Peyer's patch (tissue), 4 donors: ENCODE results near the gene WWOX.

Experiments used
- CTCF ChIP-seq, 6 experiments: fragments of 450-650 bp in 4 of 6; fragments of 200-600 bp in 2 of 6; sonication (generic) in 1 of 6; IDR thresholded peaks; one replicate each; pipeline ENCODE4 v1.5.1; 2017 to 2019; ENCODE audit warnings: antibody characterized with exemption in 6 of 6, mild to moderate bottlenecking in 3 of 6, moderate library complexity in 1 of 6
- POLR2A ChIP-seq, 2 donors: fragments of 450-650 bp; IDR thresholded peaks; one replicate each; pipeline ENCODE4 v1.5.1; 2017; ENCODE audit warnings: antibody characterized with exemption in 2 of 2, mild to moderate bottlenecking in 2 of 2, moderate library complexity in 2 of 2

DNA sequence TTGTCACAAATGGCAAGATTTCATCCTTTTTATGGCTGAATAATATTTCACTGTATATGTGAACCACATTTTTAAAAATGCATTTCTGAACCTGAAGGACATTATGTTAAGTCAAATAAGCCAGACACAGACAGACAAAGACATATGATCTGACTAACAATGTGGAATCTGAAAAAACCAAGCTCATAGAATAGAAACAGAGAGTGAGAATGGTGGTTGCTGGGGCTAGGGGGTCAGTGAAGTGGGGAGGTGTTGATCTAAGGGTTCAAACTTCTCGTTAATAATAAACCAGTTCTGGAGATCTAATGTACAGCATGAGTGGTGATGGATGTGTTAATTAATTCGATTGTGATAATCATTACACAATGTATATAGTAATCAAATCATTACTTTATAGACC is 475.1 kb downstream of the WWOX start:
- TF ChIP-seq CTCF (IDR thresholded peaks at IDR 0.05) (no peak), POLR2A (IDR thresholded peaks at IDR 0.05) (no peak)
